HepG2 (cell line): ENCODE measurements around the gene UXS1. TPM values are rescaled to one million over a fixed set of nuclear protein-coding genes. Genes with fewer than 3 reads are reported as not detected.

ENCODE experiments used
- ATAC-seq: fragments of 200-7000 bp; cut with Tn5 transposase; 3 replicates; pipeline ENCODE4 v1.9.1; 2020; ENCODE audit warnings: mild to moderate bottlenecking, moderate library complexity
- BruUV-seq: library from RNA; stranded (reverse); fragments of 400-500 nt; replicated peaks from 2 replicates; lab custom pipeline; 2021; lab: Mats Ljungman, UMichigan
- CTCF ChIA-PET: fragments of 300-600 bp; formaldehyde crosslinking; extraction: SDS; loops from one replicate; lab custom pipeline; 2021; ENCODE audit warnings: low total read pairs, inconsistent platforms, low intra/inter-chr PET ratio; lab: Yijun Ruan, JAX
- POLR2A ChIA-PET: fragments of 350-600 bp; sonication (Branson Sonifier 250); formaldehyde crosslinking; loops from one replicate; lab custom pipeline; 2020; ENCODE audit warnings: antibody characterized with exemption, inconsistent platforms; lab: Yijun Ruan, JAX
- DNase-seq: peaks from one replicate; pipeline ENCODE4 v3.0.0-alpha.2; 2015; ENCODE audit warnings: low spot score
- FAIRE-seq: peaks from 3 replicates; lab custom pipeline; 2011; peaks lifted over from hg19 to GRCh38; lab: Jason Lieb, UNC
- H2AFZ ChIP-seq: one replicate; pipeline ENCODE4 v1.6.1; 2011; ENCODE audit warnings: low read length, inconsistent platforms
- H3K27ac ChIP-seq: fragments of 300-600 bp; 3 replicates; pipeline ENCODE4 v1.8.0; 2011; ENCODE audit warnings: mixed run types, mild to moderate bottlenecking, mixed read lengths, low read length, inconsistent platforms; ENCODE audit not compliant: insufficient read depth; ENCODE audit errors: extremely low read length
- H3K27me3 ChIP-seq, 2 experiments: fragments of 200-600 bp in 1 of 2; 2 replicates in 1 of 2; 3 replicates in 1 of 2; pipeline versions ENCODE4 v1.6.0 to v1.8.0; 2011; ENCODE audit warnings: low read length in 2 of 2, mild to moderate bottlenecking in 2 of 2, moderate library complexity in 2 of 2, inconsistent platforms in 1 of 2; ENCODE audit not compliant: insufficient read depth in 2 of 2, control insufficient read depth in 1 of 2
- H3K36me3 ChIP-seq, 2 experiments: fragments of 200-600 bp in 1 of 2; replicated peaks in 1 of 2; 2 replicates in 1 of 2; 3 replicates in 1 of 2; pipeline versions ENCODE4 v1.5.1 to v1.8.0; 2011; ENCODE audit warnings: low read length in 2 of 2, inconsistent platforms in 1 of 2; ENCODE audit not compliant: insufficient read depth in 2 of 2, control insufficient read depth in 1 of 2
- H3K4me1 ChIP-seq: 2 replicates; pipeline ENCODE4 v1.5.1; 2012; ENCODE audit warnings: low read length, inconsistent platforms; ENCODE audit not compliant: insufficient read depth
- H3K4me2 ChIP-seq: 2 replicates; pipeline ENCODE4 v1.6.0; 2011; ENCODE audit warnings: low read depth, low read length, inconsistent platforms
- H3K4me3 ChIP-seq, 3 experiments: fragments of 200-600 bp in 1 of 3; sonication (generic), shearing (Covaris generic) in 1 of 3; replicated peaks in 1 of 3; 2 replicates each; pipeline ENCODE4 v1.5.1; 2011 to 2016; ENCODE audit warnings: low read length in 3 of 3, inconsistent platforms in 2 of 3, low read depth in 2 of 3, mild to moderate bottlenecking in 2 of 3, control low read depth in 1 of 3, mixed read lengths in 1 of 3; ENCODE audit not compliant: insufficient read depth in 1 of 3
- H3K79me2 ChIP-seq: one replicate; pipeline ENCODE4 v1.6.1; 2011; ENCODE audit warnings: low read length, inconsistent platforms; ENCODE audit not compliant: insufficient read depth
- H3K9ac ChIP-seq: 2 replicates; pipeline ENCODE4 v1.6.0; 2011; ENCODE audit warnings: mild to moderate bottlenecking, low read depth, low read length, inconsistent platforms; ENCODE audit not compliant: insufficient read depth
- H3K9me3 ChIP-seq: 2 replicates; pipeline ENCODE4 v1.5.1; 2012; ENCODE audit warnings: mild to moderate bottlenecking, low read length
- H4K20me1 ChIP-seq: 2 replicates; pipeline ENCODE4 v1.6.0; 2011; ENCODE audit warnings: inconsistent platforms, mild to moderate bottlenecking, low read length, moderate library complexity; ENCODE audit not compliant: insufficient read depth
- FOSL2 ChIP-seq: sonication (generic); formaldehyde crosslinking; IDR thresholded peaks from 2 replicates; pipeline ENCODE4 v1.4.0; 2020; ENCODE audit warnings: missing genetic modification reagents
- MAFG ChIP-seq: sonication (generic); formaldehyde crosslinking; IDR thresholded peaks from 2 replicates; pipeline ENCODE4 v1.5.1; 2020; ENCODE audit warnings: mild to moderate bottlenecking, missing genetic modification reagents
- NFE2 ChIP-seq: sonication (generic); formaldehyde crosslinking; IDR thresholded peaks from 2 replicates; pipeline ENCODE4 v1.4.0; 2020; ENCODE audit warnings: missing genetic modification reagents
- SIN3A ChIP-seq: IDR thresholded peaks from 2 replicates; pipeline ENCODE4 v1.6.1; 2011; ENCODE audit warnings: low read depth, mild to moderate bottlenecking, control low read depth, low read length, borderline replicate concordance
- SRF ChIP-seq: IDR thresholded peaks from 2 replicates; pipeline ENCODE4 v1.6.1; 2011; ENCODE audit warnings: mild to moderate bottlenecking, low read depth, low read length, moderate library complexity
- ZNF234 ChIP-seq: sonication (generic); formaldehyde crosslinking; conservative IDR thresholded peaks from 2 replicates; pipeline ENCODE4 v1.5.1; 2020; ENCODE audit warnings: mild to moderate bottlenecking, missing genetic modification reagents
- ZNF264 ChIP-seq: sonication (generic); formaldehyde crosslinking; IDR thresholded peaks from 2 replicates; pipeline ENCODE4 v1.4.0; 2020; ENCODE audit warnings: missing genetic modification reagents
- WGBS: methylation state at CpG from one replicate; pipeline ENCODE4 v1.1.6; 2017; ENCODE audit warnings: low lambda C conversion rate; 5-methylcytosine and 5-hydroxymethylcytosine counted together
- in situ Hi-C: cut with HindIII; loops from 2 replicates; pipeline ENCODE4 v1.10.0; 2017; ENCODE audit warnings: low pct_unique_long_range_greater_than_20kb; ENCODE audit not compliant: extremely low pct_ligation_motif_present
- intact Hi-C: fragments of 100-400 bp; cut with micrococcal nuclease; formaldehyde crosslinking; loops from one replicate; pipeline ENCODE4 v1.10.0; 2022; ENCODE audit not compliant: unreplicated experiment
- polyA plus RNA-seq, 8 experiments: library from polyadenylated mRNA; depleted of rRNA in 3 of 8; stranded (reverse) in 7 of 8; unstranded in 1 of 8; fragments of >200 nt; fragmentation: Illumina TruSeq in 4 of 8; extraction: Trizol in 4 of 8; gene quantifications; 2 replicates each; pipeline versions ENCODE4 v1.2.1 to v1.2.3, GENCODE V29; 2011 to 2016; ENCODE audit warnings: low read depth in 4 of 8, missing spikeins in 1 of 8, mixed read lengths in 1 of 8; ENCODE audit not compliant: insufficient read depth in 1 of 8
- total RNA-seq, 5 experiments: library from RNA; depleted of rRNA; stranded (reverse); fragments of >200 nt; fragmentation: Illumina TruSeq; extraction: Trizol; gene quantifications; 2 replicates each; pipeline ENCODE4 v1.2.3, GENCODE V29; 2016; ENCODE audit warnings: low read depth in 1 of 5
- TF ChIP-seq, protein P1 (sequence below): conservative IDR thresholded peaks from 2 replicates; pipeline ENCODE4 v1.6.1; 2018; ENCODE audit warnings: missing genetic modification reagents
- TF ChIP-seq, protein P2 (sequence below): fragments of 450-650 bp; IDR thresholded peaks from 2 replicates; pipeline ENCODE4 v1.6.1; 2016
- TF ChIP-seq, protein P3 (sequence below): sonication (generic); formaldehyde crosslinking; IDR thresholded peaks from 2 replicates; pipeline ENCODE4 v1.5.1; 2020; ENCODE audit warnings: mild to moderate bottlenecking, missing genetic modification reagents, borderline replicate concordance

The UXS1 gene
- total and polyA plus RNA-seq, 2 of the 13 experiments (the other 11 are each of a cell fraction or from before 2014, with no cell fraction given), result 53.3 to 110 TPM

DNA sequence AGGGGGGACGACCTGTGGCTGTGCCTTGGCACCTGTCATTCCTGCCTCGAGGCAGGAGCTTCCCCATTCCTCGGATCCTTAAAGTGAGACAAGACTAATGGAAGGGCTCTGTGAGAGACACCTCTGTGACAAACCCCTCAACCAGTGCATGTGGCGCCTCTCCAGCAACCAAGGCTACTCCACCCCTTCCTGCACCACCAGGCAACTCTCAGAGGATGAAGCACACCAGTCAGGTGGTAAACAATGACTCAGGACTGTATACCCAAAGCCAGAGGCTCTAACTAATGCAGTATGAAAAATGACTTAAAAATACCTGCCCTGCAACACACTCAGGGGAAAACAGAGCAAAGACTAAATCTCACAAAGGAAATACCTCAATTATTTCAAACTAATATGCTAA lies 136.9 kb downstream of the UXS1 start:
- TF ChIP-seq, protein P1, sequence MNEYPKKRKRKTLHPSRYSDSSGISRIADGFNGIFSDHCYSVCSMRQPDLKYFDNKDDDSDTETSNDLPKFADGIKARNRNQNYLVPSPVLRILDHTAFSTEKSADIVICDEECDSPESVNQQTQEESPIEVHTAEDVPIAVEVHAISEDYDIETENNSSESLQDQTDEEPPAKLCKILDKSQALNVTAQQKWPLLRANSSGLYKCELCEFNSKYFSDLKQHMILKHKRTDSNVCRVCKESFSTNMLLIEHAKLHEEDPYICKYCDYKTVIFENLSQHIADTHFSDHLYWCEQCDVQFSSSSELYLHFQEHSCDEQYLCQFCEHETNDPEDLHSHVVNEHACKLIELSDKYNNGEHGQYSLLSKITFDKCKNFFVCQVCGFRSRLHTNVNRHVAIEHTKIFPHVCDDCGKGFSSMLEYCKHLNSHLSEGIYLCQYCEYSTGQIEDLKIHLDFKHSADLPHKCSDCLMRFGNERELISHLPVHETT (CRISPR knock-in tag), result no peak
- TF ChIP-seq MAFG (CRISPR knock-in tag) (no peak), SRF (no peak), ZNF264 (CRISPR knock-in tag) (no peak), NFE2 (CRISPR knock-in tag) (peak; percentile 58; the same call in 1 of the 2 replicates), FOSL2 (CRISPR knock-in tag) (peak; percentile 66), ZNF234 (CRISPR knock-in tag) (no peak), SIN3A (no peak)
- TF ChIP-seq, protein P2, sequence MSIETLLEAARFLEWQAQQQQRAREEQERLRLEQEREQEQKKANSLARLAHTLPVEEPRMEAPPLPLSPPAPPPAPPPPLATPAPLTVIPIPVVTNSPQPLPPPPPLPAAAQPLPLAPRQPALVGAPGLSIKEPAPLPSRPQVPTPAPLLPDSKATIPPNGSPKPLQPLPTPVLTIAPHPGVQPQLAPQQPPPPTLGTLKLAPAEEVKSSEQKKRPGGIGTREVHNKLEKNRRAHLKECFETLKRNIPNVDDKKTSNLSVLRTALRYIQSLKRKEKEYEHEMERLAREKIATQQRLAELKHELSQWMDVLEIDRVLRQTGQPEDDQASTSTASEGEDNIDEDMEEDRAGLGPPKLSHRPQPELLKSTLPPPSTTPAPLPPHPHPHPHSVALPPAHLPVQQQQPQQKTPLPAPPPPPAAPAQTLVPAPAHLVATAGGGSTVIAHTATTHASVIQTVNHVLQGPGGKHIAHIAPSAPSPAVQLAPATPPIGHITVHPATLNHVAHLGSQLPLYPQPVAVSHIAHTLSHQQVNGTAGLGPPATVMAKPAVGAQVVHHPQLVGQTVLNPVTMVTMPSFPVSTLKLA, result no peak
- TF ChIP-seq, protein P3, sequence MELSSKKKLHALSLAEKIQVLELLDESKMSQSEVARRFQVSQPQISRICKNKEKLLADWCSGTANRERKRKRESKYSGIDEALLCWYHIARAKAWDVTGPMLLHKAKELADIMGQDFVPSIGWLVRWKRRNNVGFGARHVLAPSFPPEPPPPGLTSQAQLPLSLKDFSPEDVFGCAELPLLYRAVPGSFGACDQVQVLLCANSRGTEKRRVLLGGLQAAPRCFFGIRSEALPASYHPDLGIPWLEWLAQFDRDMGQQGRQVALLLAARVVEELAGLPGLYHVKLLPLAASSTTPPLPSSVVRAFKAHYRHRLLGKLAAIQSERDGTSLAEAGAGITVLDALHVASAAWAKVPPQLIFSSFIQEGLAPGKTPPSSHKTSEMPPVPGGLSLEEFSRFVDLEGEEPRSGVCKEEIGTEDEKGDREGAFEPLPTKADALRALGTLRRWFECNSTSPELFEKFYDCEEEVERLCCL (CRISPR knock-in tag), result no peak
- BruUV-seq, result no TSS peak
- CTCF ChIA-PET, result no interaction called here
- no peaks in the 10 kb centered on the region for H3K79me2 ChIP-seq
- H3K27me3 ChIP-seq, result peaks cover 0 to 35% of the 10 kb centered on the region in 2 experiments; a peak in 2 of 5 replicates
- WGBS, result 0% methylated on average over 4 of the region's 4 CpGs
- peak; percentile 42 for DNase-seq
- POLR2A ChIA-PET, result no interaction called here
- no peak overlapping the region for H3K4me3 ChIP-seq
- H3K9me3 ChIP-seq, result no peaks in the 10 kb centered on the region
- in situ Hi-C loops (no loop called here), intact Hi-C loops (no loop called here)
- H4K20me1 ChIP-seq, result no peaks in the 10 kb centered on the region
- H3K9ac ChIP-seq, result no peak overlapping the region
- no peaks in the 10 kb centered on the region for H3K4me1 ChIP-seq
- no peak overlapping the region for H2AFZ ChIP-seq
- H3K27ac ChIP-seq, result no peak overlapping the region
- ATAC-seq, result peak; percentile 77
- H3K4me2 ChIP-seq, result no peak overlapping the region
- no peaks in the 10 kb centered on the region for H3K36me3 ChIP-seq
- FAIRE-seq, result no peak
